Right lobe of liver (tissue), 6 donors: Measurements from ENCODE around the gene NRXN3. TPM values are rescaled to one million over a fixed set of nuclear protein-coding genes. Genes with fewer than 3 reads are reported as not detected.

Source experiments
- ATAC-seq, 4 donors: fragments of 200-7000 bp; cut with Tn5 transposase; one replicate each; pipeline ENCODE4 v1.9.1; 2020; ENCODE audit warnings: mild to moderate bottlenecking in 4 of 4, moderate library complexity in 4 of 4
- DNase-seq, 3 donors: peaks; one replicate each; pipeline ENCODE4 v3.0.0-alpha.2; 2020
- H3K27ac ChIP-seq, 3 donors: fragments of 200-600 bp; one replicate each; pipeline ENCODE4 v1.8.0; 2022
- H3K27me3 ChIP-seq, 2 donors: fragments of 200-600 bp; one replicate each; pipeline ENCODE4 v1.8.0; 2022
- H3K36me3 ChIP-seq, 4 donors: fragments of 200-600 bp; sonication (generic) in 1 of 4; one replicate each; pipeline versions ENCODE4 v1.5.1 to v1.8.0; 2017 to 2022; ENCODE audit warnings: control low read depth in 1 of 4
- H3K4me1 ChIP-seq, 4 donors: fragments of 200-600 bp; sonication (generic) in 1 of 4; one replicate each; pipeline versions ENCODE4 v1.5.1 to v1.8.0; 2017 to 2022; ENCODE audit warnings: control low read depth in 1 of 4
- H3K4me3 ChIP-seq, 3 donors: fragments of 200-600 bp; one replicate each; pipeline ENCODE4 v1.8.0; 2022
- H3K9me3 ChIP-seq, 4 donors: fragments of 200-600 bp; sonication (generic) in 1 of 4; one replicate each; pipeline versions ENCODE4 v1.5.1 to v1.8.0; 2017 to 2022; ENCODE audit warnings: control low read depth in 1 of 4
- CTCF ChIP-seq, 4 donors: fragments of 200-600 bp in 3 of 4; fragments of 450-650 bp in 1 of 4; IDR thresholded peaks; one replicate each; pipeline versions ENCODE4 v1.5.1 to v1.8.0; 2016 to 2022; ENCODE audit warnings: antibody characterized with exemption in 4 of 4, mild to moderate bottlenecking in 2 of 4
- POLR2A ChIP-seq: fragments of 450-650 bp; IDR thresholded peaks from one replicate; pipeline ENCODE4 v1.6.1; 2017; ENCODE audit warnings: antibody characterized with exemption, mild to moderate bottlenecking
- WGBS: methylation state at CpG from one replicate; pipeline ENCODE4 v1.1.6; 2018; ENCODE audit warnings: low coverage, low lambda C conversion rate; ENCODE audit not compliant: insufficient coverage; ENCODE audit errors: missing lambda C conversion rate; 5-methylcytosine and 5-hydroxymethylcytosine counted together
- intact Hi-C, 2 donors: fragments of 100-400 bp; cut with DNase I; formaldehyde crosslinking; loops; one replicate each; pipeline versions ENCODE4 v1.11.2 to v1.14.1; 2022
- total RNA-seq, 6 experiments: library from RNA; depleted of rRNA in 2 of 6; stranded (reverse); fragments of >200 nt in 2 of 6; fragmentation: NEBNext Ultra II Directional in 3 of 6; extraction: Animal tissue kit (Norgen Biotek cat#: 25700) in 3 of 6; gene quantifications; one replicate each; pipeline versions ENCODE4 v1.1.0 to v1.2.4, GENCODE V29; 2016 to 2023
- donor health status: DM: no; HTN: yes; CAD: no.
- donor health status: DM: no; HTN: no; CAD: no.
- donor health status: DM: no; HTN: no; CAD: no.
- donor health status: DM: no; HTN: yes; CAD: no.
- donor health status: DM: no; HTN: yes; CAD: no.

Gene NRXN3
- total RNA-seq, 6 experiments from 2014 or later, result 0.06 to 0.51 (median 0.23) TPM; not detected in 1

- no peaks in the 10 kb centered on the region for H3K36me3 ChIP-seq
- H3K9me3 ChIP-seq, result no peaks in the 10 kb centered on the region
- intact Hi-C loops, result no loop called here
- no peak overlapping the region for H3K4me3 ChIP-seq
- H3K4me1 ChIP-seq, result no peaks in the 10 kb centered on the region
- ATAC-seq (no peak), DNase-seq (no peak)
- WGBS, result 45% methylated on average over 3 of the region's 3 CpGs
- no peak overlapping the region for H3K27ac ChIP-seq
- no peaks in the 10 kb centered on the region for H3K27me3 ChIP-seq
- TF ChIP-seq POLR2A (no peak), CTCF (IDR thresholded peaks at IDR 0.05) (no peak)
Observed at GRCh38 chr14:78188882-78189281, 18.7 kb downstream of the NRXN3 start.

- intact Hi-C loops, result no loop called here
- Histone ChIP-seq H3K4me3 (no peak overlapping the region), H3K27ac (no peak overlapping the region), H3K9me3 (no peaks in the 10 kb centered on the region), H3K4me1 (no peaks in the 10 kb centered on the region), H3K36me3 (no peaks in the 10 kb centered on the region), H3K27me3 (no peaks in the 10 kb centered on the region)
- WGBS, result 72% methylated on average over 6 of the region's 6 CpGs
- no peak for DNase-seq
- TF ChIP-seq POLR2A (no peak), CTCF (IDR thresholded peaks at IDR 0.05) (no peak)
- ATAC-seq, result no peak
Observed at GRCh38 chr14:78195431-78195830, 25.3 kb downstream of the NRXN3 start.

GRCh38 chr14:78196323-78196722 lies 26.1 kb downstream of the NRXN3 start:
- 73% methylated on average over 2 of the region's 2 CpGs for WGBS
- H3K4me3 ChIP-seq, result no peak overlapping the region
- TF ChIP-seq POLR2A, result no peak
- TF ChIP-seq CTCF (IDR thresholded peaks at IDR 0.05), result no peak
- no peaks in the 10 kb centered on the region for H3K36me3 ChIP-seq
- ATAC-seq (no peak), DNase-seq (no peak)
- H3K4me1 ChIP-seq, result no peaks in the 10 kb centered on the region
- no peaks in the 10 kb centered on the region for H3K27me3 ChIP-seq
- no peak overlapping the region for H3K27ac ChIP-seq
- intact Hi-C loops, result no loop called here
- no peaks in the 10 kb centered on the region for H3K9me3 ChIP-seq

GRCh38 chr14:78197051-78197450 lies 26.9 kb downstream of the NRXN3 start:
- no peaks in the 10 kb centered on the region for H3K4me1 ChIP-seq
- TF ChIP-seq POLR2A (no peak), CTCF (IDR thresholded peaks at IDR 0.05) (no peak)
- intact Hi-C loops, result no loop called here
- no peaks in the 10 kb centered on the region for H3K36me3 ChIP-seq
- no peak for DNase-seq
- no peaks in the 10 kb centered on the region for H3K9me3 ChIP-seq
- H3K27ac ChIP-seq, result no peak overlapping the region
- no peak overlapping the region for H3K4me3 ChIP-seq
- WGBS, result 43% methylated on average over 5 of the region's 8 CpGs
- no peaks in the 10 kb centered on the region for H3K27me3 ChIP-seq
- ATAC-seq, result no peak

GRCh38 chr14:78202163-78202562 lies 32.0 kb downstream of the NRXN3 start:
- DNase-seq (no peak), ATAC-seq (no peak)
- no peak overlapping the region for H3K27ac ChIP-seq
- no peaks in the 10 kb centered on the region for H3K9me3 ChIP-seq
- no peaks in the 10 kb centered on the region for H3K4me1 ChIP-seq
- no peak overlapping the region for H3K4me3 ChIP-seq
- WGBS, result 20% methylated on average over 5 of the region's 5 CpGs
- no peaks in the 10 kb centered on the region for H3K36me3 ChIP-seq
- TF ChIP-seq POLR2A, result no peak
- H3K27me3 ChIP-seq, result no peaks in the 10 kb centered on the region
- intact Hi-C loops, result no loop called here
